HEK293T (cell line): ENCODE measurements around the gene RAD50.

Experiments used
- FOXA1 ChIP-seq: fragments of 450-650 bp; IDR thresholded peaks from 2 replicates; pipeline ENCODE4 v1.6.1; 2016; ENCODE audit warnings: mild to moderate bottlenecking
- HDGF ChIP-seq: fragments of 450-650 bp; IDR thresholded peaks from 2 replicates; pipeline ENCODE4 v1.6.1; 2017; ENCODE audit warnings: antibody characterized with exemption, borderline replicate concordance
- SUZ12 ChIP-seq: fragments of 450-650 bp; IDR thresholded peaks from 2 replicates; pipeline ENCODE4 v1.6.1; 2016; ENCODE audit warnings: mild to moderate bottlenecking

- TF ChIP-seq FOXA1 (no peak), HDGF (no peak), SUZ12 (no peak)
Observed at GRCh38 chr5:132692632-132692967, 135.8 kb downstream of the RAD50 start.
